Activated CD4-positive, alpha-beta T cell treated with anti-CD3 and anti-CD28 coated beads, Interleukin-2, Interleukin-4, amounts not matched to agents 100 ng/mL and 50 ng/mL, durations not matched to agents 16 hours and 8 hours (primary cell): ENCODE measurements around the gene KRTAP5-9.
"Not testable (repeated sequence)": the region's sequence is repeated elsewhere in the genome, so short reads cannot be mapped to it uniquely, and the experiment has no call there.

ENCODE experiments used
- DNase-seq: peaks from one replicate; pipeline ENCODE4 v3.0.0-alpha.2; 2020; ENCODE audit warnings: low spot score

The KRTAP5-9 gene

DNA sequence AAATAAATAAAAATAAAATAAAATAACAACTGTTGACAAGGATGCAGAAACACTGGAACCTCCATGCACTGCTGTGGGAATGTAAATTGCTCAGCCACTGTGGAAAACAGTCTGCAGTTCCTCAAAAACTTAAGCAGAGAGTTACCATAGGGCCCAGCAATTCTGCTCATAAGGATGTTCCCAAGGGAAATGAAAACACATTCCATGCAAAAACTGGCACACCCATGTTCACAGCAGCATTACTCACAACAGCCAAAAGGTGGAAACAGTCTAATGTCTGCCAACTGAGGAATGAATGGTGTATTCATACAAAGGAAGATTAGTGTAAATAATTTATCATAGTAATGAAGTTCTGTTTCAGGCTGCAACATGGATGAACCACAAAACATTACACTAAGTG lies 13.9 kb downstream of the KRTAP5-9 start:
- no peak for DNase-seq

DNA sequence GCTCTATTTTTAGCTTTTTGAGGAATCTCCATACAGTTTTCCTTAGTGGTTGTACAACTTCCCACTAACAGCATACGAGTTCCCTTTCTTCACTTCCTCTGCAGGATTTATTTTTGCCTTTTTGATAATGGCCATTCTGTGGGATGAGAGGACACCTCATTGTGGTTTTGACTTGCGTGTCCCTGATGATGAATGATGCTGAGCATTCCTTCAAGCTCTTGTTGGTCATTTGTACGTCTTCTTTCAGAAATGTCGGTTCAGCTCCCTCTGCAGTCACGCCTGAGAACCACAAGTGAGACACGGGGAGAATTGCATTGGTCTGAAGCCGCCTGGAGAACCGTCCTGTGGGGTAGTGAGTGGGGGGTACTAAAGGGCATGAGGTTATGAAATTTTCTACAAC lies 15.2 kb downstream of the KRTAP5-9 start:
- DNase-seq: peak; percentile 34

DNA sequence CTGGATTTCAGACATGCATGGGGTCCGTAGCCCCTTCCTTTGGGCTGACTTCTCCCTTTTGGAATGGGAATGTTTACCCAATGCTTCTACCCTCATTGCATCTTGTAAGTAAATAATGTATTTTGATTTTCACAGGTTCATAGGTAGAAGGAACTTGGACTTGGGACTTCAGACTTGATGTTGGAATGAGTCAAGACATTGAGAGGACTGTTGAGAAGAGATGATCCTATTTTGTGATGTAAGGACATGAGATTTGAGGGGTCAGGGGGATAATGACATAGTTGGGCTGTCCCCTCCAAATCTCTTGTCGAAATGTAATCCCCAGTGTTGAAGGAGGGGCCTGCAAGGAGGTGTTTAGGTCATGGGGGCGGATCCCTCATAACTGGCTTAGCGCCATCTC lies 16.2 kb downstream of the KRTAP5-9 start:
- no peak for DNase-seq

DNA sequence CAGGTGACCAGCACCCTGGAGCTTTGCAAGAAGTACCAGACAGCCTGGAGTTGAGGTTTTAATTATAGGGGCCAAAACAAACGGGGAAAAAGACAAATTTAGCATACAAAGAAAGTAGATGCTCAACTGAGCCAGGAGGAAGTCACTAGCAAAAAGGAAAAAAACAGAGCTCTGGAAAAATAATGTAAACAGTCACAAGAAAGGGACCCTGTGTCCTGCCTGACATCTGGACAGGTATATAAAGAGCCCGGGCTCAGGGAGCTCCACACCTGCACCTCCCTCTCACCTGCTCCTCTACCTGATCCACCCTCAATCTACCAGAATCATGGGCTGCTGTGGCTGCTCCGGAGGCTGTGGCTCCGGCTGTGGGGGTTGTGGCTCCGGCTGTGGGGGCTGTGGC lies 17.0 kb downstream of the KRTAP5-9 start, which contains the start of gene KRTAP5-10:
Gene KRTAP5-10 (plus strand): TSS at position 301 of the 400 bp plus-strand sequence. CDS start 25 bp downstream, at position 326.
- no peak for DNase-seq

DNA sequence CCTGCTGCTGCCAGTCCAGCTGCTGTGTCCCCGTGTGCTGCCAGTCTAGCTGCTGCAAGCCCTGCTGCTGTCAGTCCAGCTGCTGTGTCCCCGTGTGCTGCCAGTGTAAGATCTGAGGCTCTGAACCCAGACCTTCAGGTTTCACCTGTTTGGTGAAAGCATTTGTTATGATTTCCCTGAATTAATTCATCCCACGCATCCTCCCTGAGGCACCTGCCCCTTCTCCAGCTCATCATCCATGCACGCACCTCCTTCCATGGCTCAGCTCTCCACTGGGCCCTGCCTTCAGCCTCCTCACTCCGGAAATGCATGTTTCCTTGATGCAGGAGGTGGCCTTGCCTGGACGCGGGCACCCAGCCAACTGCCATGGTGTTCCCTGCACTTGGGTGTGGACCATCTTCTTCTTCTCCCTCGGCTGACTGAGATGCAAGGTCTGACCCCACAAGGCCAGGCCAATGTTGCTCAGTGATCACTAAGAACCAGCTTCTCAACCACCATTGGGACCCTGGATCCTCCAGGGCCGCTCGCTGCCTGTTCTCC lies 17.9 kb downstream of the KRTAP5-9 start:
- no peak for DNase-seq

DNA sequence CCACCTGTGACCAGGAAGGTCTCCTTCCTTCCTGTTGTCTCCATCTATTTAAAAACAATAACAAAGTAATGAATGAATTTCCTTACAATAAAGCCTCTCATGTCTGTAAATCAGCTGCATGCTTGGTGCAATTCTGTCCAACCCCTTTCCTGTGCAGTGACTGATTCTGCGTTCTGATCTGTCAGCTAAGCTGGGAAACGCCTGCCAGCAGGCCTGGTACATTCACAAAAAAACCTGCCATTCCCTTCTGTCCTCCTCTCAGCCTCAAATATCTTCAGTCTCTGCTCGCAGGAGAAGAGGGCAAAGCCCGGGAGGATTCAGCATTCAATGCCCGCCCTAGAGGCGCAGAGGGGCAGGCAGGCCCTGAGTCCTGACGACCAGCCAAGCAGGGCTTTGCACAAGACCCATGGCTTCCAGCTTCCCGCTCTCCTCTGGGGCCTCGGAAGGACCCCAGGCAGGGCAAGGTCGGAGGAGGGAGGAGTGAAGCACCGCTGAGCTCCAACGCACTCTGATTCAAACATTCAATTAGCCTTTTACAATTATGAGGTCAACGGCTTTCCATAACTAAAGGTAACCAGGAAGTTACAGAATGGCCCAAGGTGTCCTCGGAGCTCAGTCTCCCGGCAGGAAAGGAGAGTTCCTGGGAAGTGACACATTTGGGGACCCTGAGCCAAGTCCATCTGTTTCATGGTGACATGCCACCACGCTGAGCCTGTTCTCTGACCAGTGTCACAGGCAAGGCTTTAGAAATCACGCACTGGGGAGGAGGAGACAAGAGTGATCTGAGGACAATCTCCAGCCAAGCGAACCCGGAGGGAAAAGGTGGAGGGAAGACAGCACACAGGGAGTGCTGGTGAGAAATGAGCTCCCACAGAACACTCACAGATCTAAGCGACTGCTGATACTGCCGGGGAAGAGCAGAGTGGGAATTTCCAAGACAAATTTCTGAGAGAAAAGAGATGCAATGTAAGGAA lies 18.7 kb downstream of the KRTAP5-9 start:
- DNase-seq: not testable (repeated sequence)

DNA sequence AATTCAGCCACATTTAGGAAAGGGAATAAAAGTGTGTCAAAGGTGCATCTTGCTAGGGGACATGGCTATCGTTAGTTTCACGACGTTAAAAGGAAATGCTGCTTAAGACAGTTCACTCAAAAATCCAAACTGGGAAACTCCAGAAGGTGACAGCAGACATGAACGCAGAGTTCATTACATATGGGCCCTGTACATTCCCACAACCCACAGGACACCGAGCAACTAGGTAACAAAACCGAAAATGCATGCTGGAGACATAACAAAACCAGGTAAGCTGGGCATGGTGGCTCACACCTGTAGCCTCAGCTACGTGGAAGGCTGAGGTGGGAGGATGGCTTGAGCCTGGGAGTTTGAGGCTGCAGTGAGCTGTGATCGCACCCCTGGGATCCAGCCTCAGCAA lies 19.4 kb downstream of the KRTAP5-9 start:
- DNase-seq: not testable (repeated sequence)

DNA sequence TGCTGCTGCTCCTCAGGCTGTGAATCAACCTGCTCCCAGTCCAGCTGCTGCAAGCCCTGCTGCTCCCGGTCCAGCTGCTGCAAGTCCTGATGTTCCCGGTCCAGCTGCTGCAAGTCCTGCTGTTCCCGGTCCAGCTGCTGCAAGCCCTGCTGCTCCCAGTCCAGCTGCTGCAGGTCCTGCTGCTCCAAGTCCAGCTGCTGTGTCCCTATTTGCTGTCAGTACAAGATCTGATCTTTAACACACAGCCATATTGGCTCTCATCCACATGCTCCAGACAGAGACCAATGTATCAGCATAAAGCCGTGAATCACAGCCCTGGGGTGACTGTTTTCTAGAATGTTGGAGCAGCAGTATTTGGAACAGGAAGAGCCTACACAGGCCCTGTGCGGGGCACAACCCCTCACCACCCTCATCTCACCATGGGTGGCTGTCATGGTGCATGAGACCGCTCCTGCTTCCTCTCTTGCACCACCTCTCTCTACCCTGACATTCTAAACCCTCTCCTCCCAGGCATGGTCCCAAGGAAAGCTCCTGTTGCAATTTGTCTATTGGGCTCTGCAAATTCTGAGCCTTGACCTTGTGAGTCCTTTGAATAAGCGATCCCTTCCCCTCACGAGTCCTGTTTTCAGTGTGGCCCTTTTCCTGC lies 20.6 kb downstream of the KRTAP5-9 start:
- DNase-seq: no peak

DNA sequence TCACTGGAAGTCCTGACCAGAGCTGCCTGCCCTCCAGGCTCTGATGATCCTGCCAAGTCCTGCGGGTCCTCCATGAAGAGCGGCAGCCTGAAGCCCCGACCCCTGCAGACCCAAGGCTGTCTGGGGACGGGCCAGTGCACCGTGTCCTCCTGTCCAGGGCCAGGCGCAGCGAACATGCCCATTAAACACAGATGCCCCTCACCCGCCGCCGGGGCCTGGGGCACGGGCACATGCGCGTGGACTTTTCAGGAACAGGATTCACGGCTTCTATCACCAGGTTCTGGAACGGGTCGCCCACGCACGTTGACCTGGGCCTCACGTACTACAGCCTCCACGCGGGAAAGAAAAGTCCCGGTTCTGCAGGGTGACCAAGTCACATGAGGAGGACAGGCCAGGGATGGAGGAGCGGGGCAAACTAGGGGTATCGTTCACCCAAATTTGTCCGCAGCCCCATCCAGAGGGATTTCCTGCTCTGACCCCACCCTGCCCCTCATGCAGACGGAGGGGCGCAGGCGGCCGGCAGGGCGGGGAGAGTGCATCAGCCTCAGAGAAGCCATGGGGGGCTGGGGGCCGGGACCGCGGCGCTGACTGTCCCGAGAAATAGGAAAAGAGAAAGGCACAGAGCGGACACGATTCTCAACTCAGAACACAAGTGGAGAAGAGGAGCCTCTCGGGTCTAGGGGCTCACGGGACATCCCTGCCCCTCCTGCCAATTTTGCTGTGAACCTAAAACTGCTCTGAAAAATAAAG lies 23.1 kb downstream of the KRTAP5-9 start:
- not testable (repeated sequence) for DNase-seq

DNA sequence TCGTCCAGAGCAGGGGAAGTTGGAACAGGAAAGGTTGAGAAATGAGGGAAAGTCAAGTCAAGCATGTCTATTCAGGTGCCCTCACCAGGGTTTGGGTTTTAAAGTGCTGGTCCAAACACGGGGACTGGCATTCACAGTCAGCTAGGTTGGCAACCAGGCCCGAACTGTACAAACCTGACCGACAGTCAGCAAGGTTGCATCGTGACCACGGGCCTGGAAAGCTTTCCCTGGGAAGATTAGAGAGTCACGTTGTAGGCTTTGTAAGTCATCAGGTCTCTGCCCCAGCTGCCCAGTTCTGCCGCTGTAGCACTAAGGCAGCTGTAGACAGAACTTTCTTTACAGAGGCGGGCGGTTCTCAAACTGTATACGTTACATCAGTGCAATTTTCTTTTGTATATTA lies 24.6 kb downstream of the KRTAP5-9 start:
- DNase-seq: no peak

DNA sequence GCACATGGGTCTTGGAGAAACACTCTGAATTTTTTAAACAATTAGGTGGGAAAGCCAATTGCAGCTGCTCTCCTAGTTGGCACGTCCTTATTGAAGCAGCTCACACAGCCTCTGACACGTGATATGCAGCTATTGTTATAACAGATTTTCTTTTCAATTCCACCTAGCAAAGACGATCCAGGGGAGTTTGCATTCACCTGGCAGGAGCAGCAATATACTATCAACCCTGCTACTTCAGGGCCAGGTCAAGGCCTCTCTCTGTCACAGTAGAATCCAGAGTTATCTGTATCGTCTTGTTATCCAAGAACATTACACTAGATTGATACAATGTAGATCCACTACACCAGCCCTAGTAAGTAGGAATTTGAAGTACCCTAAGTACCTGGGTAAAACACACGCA lies 26.2 kb downstream of the KRTAP5-9 start:
- DNase-seq: no peak

DNA sequence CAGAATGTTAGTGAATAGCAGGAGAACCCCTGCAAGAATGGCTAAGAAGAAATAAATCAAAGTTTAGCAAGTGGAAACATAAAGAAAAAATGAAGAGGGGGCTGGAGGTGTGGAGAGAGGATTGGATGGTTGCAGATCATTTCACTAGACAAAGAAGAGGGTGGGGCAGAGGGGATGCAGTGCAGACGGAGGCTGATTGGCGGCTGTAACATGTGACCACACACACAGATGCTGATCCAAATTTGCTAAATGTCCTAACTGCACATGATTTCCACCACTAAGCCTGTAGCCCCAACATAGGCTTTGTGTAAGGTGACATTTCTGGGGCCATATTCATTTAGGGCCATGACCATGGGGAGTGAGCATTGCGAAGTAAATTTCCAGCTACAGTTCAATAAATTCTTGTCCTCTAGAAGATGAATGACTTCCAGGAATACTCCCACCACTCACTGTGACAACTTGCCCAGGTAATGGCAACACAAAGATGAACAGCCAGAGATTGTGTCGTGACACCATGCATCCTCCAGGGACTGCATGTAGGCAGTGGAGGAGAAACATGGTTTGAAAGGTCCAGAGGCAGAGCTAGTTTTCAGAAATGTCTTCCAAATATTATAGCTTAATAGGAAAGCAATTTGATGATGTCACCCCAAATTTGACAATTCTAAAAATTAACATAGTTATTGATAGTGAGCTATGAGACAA lies 27.7 kb downstream of the KRTAP5-9 start:
- DNase-seq: no peak

DNA sequence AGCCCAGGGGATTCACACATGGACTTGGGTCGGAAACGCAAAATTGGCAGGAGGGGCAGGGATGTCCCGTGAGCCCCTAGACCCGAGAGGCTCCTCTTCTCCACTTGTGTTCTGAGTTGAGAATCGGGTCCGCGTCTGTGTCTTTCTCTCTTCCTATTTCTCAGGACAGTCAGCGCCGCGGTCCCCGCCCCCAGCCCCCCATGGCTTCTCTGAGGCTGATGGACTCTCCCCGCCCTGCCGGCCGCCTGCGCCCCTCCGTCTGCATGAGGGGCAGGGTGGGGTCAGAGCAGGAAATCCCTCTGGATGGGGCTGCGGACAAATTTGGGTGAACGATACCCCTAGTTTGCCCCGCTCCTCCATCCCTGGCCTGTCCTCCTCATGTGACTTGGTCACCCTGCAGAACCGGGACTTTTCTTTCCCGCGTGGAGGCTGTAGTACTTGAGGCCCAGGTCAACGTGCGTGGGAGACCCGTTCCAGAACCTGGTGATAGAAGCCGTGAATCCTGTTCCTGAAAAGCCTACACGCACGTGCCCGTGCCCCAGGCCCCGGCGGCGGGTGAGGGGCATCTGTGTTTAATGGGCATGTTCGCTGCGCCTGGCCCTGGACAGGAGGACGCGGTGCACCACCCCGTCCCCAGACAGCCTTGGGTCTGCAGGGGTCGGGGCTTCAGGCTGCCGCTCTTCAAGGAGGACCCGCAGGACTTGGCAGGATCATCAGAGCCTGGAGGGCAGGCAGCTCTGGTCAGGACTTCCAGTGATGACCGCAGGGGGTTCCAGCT lies 28.7 kb downstream of the KRTAP5-9 start:
- DNase-seq: not testable (repeated sequence)

DNA sequence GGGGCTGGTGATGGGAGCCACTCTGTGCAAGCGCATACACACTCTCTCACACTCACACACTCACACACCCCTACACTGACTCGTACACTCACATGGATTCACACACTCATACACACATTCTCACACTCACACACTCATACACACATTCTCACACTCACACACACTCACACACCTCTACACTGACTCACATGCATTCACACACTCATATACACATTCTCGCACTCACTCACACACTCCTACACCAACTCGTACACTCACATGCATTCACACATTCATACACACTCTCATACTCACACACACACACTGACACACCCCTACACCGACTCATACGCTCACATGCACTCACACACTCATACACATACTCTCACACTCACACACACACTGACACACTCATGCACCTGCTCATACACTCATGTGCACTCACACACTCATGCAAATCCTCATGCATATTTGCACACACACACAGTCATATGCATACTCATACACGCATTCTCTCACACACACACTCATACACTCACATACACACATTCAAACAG lies 29.3 kb downstream of the KRTAP5-9 start:
- DNase-seq: no peak

DNA sequence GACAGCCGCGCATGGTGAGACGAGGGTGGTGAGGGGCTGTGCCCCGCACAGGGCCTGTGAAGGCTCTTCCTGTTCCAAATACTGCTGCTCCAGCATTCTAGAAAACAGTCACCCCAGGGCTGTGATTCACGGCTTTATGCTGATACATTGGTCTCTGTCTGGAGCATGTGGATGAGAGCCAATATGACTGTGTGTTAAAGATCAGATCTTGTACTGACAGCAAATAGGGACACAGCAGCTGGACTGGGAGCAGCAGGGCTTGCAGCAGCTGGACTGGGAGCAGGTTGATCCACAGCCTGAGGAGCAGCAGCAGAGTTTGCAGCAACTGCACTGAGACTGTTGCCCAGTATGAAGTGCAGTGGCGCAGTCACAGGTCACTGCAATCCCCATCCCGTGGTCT lies 31.3 kb downstream of the KRTAP5-9 start:
- not testable (repeated sequence) for DNase-seq

DNA sequence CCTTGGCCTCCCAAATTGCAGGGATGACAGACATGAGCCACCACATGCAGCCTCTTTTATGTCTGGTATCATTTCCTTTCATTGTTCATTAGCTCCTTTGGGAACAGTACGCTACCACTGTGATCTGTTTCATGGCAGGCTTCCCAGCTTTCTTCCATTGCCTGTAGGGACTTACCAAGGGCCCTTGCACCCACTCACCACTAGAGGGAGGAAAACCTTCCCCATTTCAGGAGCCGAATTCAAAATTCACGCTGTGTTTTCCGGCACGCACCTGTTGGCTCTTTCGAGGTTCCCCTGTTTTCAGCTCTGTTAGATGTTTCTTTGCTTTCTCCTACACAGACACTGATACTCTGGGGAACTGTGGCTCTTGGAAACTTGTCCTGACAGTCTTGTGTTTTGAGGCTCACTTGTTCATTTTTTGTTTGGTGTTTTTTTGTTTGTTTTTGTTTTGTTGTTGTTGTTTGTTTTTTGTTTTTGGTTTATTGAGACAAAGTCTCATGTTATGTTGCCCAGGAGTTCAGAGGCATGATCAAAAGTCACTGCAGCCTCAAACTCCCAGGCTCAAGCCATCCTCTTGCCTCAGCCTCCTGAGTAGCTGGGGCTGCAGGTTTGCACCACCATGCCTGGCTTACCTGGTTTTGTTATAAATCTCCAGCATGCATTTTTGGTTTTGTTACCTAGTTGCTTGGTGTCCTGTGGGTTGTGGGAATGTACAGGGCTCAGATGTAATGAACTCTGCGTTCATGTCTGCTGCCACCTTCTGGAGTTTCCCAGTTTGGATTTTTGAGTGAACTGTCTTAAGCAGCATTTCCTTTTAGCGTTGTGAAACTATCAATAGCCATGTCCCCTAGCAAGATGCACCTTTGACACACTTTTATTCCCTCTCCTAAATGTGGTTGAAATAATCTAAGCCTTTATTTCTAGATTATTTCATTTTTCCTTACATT lies 32.1 kb downstream of the KRTAP5-9 start:
- DNase-seq: peak; percentile 31

DNA sequence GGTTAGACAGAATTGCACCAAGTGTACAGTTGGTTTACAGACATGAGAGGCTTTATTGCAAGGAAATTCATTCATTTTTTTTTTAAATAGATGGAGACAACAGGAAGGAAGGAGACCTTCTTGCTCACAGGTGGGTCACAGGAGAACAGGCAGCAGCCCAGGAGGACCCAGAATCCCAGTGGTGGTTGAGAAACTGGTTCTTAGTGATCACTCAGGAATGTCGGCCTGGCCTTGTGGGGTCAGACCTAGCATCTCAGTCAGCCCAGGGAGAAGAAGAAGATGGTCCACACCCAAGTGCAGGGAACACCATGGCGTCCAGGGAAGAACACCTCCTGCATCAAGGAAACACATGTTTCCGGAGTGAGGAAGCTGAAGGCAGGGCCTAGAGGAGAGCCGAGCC lies 33.6 kb downstream of the KRTAP5-9 start:
- DNase-seq: no peak

DNA sequence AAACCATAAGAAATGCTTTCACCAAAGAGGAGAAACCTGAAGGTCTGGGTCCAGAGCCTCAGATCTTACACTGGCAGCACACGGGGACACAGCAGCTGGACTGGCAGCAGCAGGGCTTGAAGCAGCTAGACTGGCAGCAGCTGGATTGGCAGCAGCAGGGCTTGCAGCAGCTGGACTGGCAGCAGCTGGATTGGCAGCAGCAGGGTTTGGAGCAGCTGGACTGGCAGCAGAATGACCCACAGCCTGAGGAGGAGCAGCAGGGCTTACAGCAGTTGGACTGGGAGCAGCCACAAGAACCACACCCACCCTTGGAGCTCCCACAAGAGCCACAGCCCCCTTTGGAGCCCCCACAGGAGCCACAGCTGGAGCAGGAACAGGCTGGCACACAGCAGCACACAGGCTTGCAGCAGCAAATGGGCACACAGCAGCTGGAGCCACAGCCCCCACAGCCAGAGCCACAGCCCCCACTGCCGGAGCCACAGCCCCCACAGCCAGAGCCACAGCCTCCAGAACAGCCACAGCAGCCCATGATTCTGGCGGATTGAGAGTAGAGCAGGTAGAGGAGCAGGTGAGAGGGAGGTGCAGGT lies 34.2 kb downstream of the KRTAP5-9 start, which contains the start of gene KRTAP5-11:
Gene KRTAP5-11 (minus strand): TSS at position 567 of the 587 bp plus-strand sequence. CDS start 38 bp downstream, at position 529.
- DNase-seq: no peak

DNA sequence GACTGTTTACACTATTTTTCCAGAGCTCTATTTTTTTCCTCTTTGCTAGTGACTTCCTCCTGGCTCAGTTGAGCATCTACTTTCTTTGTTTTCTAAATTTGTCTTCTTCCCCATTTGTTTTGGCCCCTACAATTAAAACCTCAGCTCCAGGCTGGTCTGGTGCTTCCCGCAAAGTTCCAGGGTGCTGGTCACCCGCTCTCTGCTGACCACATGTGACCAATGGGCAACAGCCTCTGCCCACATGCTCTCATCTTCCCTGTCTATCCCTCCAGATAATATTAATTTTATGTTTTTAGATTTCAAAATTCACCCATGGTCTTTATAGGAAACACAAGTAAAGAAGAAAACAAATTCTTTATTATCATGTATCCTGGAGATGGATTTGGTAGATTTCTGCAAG lies 34.7 kb downstream of the KRTAP5-9 start:
- not testable (repeated sequence) for DNase-seq
